Measurements from ENCODE around the gene CUL5. TPM values are rescaled to one million over a fixed set of nuclear protein-coding genes. Genes with fewer than 3 reads are reported as not detected.

Gene CUL5
- total and polyA plus RNA-seq, 2 donors from 2014 or later = 9.4 to 38.9 TPM

DNA sequence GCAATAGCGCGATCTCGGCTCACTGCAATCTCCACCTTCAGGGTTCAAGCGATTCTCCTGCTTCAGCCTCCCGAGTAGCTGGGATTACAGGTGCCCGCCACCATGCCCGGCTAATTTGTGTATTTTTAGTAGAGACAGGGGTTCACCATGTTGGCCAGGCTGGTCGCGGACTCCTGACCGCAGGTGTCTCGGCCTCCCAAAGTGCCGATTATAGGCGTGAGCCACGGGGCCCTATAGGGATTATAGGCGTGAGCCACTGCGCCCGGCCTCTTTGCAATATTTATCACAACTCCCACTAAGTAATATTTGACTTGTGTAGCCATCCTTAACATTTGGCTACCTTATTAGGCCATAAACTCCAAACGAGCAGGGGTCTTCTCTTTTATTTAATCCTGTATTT is 879 bp upstream of the CUL5 start:
- Histone ChIP-seq H3K9ac (ENCODE audit: low read length in 3 of 3) (no peak overlapping the region), H3K4me1 (ENCODE audit: control insufficient read depth in 2 of 3, insufficient read depth in 2 of 3, low read depth in 1 of 3, low read length in 3 of 3) (peaks cover 3 to 5% (median 5%) of the 10 kb centered on the region in 3 donors), H3K27ac (ENCODE audit: low read depth in 2 of 2, low read length in 2 of 2) (no peak overlapping the region), H3K4me3 (ENCODE audit: low read length in 3 of 3) (no peak overlapping the region), H3K9me3 (ENCODE audit: control insufficient read depth in 2 of 3, insufficient read depth in 1 of 3, low read length in 3 of 3) (no peaks in the 10 kb centered on the region), H3K27me3 (ENCODE audit: control insufficient read depth, insufficient read depth, low read length) (no peaks in the 10 kb centered on the region), H3K36me3 (ENCODE audit: control insufficient read depth in 2 of 3, insufficient read depth in 3 of 3, low read length in 3 of 3) (no peaks in the 10 kb centered on the region)
- intact Hi-C loops (cut with DNase I) = no loop called here
- TF ChIP-seq, protein P1, sequence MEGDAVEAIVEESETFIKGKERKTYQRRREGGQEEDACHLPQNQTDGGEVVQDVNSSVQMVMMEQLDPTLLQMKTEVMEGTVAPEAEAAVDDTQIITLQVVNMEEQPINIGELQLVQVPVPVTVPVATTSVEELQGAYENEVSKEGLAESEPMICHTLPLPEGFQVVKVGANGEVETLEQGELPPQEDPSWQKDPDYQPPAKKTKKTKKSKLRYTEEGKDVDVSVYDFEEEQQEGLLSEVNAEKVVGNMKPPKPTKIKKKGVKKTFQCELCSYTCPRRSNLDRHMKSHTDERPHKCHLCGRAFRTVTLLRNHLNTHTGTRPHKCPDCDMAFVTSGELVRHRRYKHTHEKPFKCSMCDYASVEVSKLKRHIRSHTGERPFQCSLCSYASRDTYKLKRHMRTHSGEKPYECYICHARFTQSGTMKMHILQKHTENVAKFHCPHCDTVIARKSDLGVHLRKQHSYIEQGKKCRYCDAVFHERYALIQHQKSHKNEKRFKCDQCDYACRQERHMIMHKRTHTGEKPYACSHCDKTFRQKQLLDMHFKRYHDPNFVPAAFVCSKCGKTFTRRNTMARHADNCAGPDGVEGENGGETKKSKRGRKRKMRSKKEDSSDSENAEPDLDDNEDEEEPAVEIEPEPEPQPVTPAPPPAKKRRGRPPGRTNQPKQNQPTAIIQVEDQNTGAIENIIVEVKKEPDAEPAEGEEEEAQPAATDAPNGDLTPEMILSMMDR (IDR thresholded peaks at IDR 0.05; ENCODE audit: borderline replicate concordance, extremely low read depth, insufficient read depth) = no peak
- FAIRE-seq (no peak), DNase-seq (peak in 2 of 5 donors; percentile 49 to 72)

DNA sequence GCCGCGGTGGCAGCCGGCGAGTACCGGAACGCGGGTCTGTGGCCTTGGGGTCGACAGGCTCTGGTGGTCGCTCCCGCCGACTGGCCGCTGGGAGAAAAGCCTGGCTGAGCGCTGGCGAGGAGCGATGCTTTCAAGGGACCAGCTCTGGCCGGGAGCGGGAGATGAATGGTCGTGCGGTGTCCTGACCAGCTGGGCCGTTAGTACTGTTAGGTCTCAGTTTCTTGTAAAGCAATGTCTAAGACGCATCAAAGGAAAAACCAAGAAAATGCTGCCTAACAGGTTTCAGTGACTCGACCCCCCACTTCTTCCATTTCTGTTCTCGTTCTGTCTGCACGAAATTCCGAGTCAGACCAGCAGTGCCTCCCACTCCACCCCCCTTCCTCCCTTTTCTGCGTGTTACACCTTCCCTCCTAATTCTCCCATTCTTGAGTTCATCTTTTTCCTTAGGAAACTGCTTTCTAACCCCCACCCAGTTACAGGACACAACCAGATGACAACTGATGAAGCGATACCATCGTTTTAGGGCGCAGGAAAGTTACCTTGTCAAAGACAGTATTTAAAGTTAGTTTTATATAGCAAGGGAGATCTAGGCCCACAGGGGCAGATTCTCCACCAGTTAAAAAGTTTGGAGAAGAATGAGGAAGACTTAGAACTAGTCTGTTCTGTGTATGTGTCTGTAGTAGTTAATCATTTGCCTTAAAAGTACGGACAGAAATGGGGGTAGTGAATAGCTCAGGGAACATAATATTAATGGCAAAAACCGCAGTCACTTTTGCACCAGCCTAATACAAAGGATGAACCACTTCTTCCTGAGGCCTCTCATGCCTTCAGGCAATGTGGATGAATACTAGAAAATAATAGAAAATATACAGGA is 1.0 kb downstream of the CUL5 start:
- intact Hi-C loops (cut with DNase I) = no loop called here
- no peaks in the 10 kb centered on the region for H3K27me3 ChIP-seq (ENCODE audit: control insufficient read depth, insufficient read depth, low read length)
- TF ChIP-seq, protein P1 (IDR thresholded peaks at IDR 0.05; ENCODE audit: borderline replicate concordance, extremely low read depth, insufficient read depth) = no peak
- H3K36me3 ChIP-seq (ENCODE audit: control insufficient read depth in 2 of 3, insufficient read depth in 3 of 3, low read length in 3 of 3) = no peaks in the 10 kb centered on the region
- H3K9me3 ChIP-seq (ENCODE audit: control insufficient read depth in 2 of 3, insufficient read depth in 1 of 3, low read length in 3 of 3) = no peaks in the 10 kb centered on the region
- H3K4me3 ChIP-seq (ENCODE audit: low read length in 3 of 3) = peak overlapping the region; percentile 94 to 99 (median 96)
- peak overlapping the region; percentile 98 to 99 for H3K27ac ChIP-seq (ENCODE audit: low read depth in 2 of 2, low read length in 2 of 2)
- H3K9ac ChIP-seq (ENCODE audit: low read length in 3 of 3) = peak overlapping the region; percentile 97 to 99 (median 98)
- H3K4me1 ChIP-seq (ENCODE audit: control insufficient read depth in 2 of 3, insufficient read depth in 2 of 3, low read depth in 1 of 3, low read length in 3 of 3) = peaks cover 3 to 7% (median 5%) of the 10 kb centered on the region in 3 donors
- no peak for FAIRE-seq
- DNase-seq = peak in 2 of 5 donors; percentile 66 to 71

DNA sequence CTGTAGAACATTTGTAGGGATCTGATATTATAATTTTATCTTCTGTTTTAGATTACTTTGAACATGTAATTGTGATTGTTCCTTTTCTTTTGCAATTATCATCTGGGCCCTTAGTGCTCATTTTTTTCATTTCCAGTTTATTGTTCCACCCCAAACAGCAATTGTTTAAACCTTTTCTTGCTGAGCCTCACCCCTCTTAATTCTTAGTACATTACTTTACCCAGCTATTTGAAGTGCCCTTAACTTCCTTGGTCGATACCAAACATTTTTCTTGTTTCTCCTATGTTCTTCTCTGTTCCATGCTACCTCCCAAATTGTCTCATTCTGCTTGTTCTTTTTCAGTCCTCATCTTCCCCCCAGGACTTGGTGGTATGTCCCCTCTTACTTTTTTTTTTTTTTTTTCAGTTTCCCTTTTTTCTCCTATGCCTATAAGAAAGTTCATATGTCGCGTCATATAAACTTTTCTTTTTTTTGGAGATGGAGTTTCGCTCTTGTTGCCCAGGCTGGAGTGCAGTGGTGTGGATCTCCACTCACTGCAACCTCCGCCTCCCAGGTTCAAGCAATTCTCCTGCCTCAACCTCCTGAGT is 3.5 kb downstream of the CUL5 start:
- Histone ChIP-seq H3K9me3 (ENCODE audit: control insufficient read depth in 2 of 3, insufficient read depth in 1 of 3, low read length in 3 of 3) (no peaks in the 10 kb centered on the region), H3K36me3 (ENCODE audit: control insufficient read depth in 2 of 3, insufficient read depth in 3 of 3, low read length in 3 of 3) (no peaks in the 10 kb centered on the region), H3K27ac (ENCODE audit: low read depth in 2 of 2, low read length in 2 of 2) (no peak overlapping the region), H3K27me3 (ENCODE audit: control insufficient read depth, insufficient read depth, low read length) (no peaks in the 10 kb centered on the region), H3K4me1 (ENCODE audit: control insufficient read depth in 2 of 3, insufficient read depth in 2 of 3, low read depth in 1 of 3, low read length in 3 of 3) (peaks cover 3 to 7% (median 5%) of the 10 kb centered on the region in 3 donors), H3K4me3 (ENCODE audit: low read length in 3 of 3) (no peak overlapping the region), H3K9ac (ENCODE audit: low read length in 3 of 3) (peak overlapping the region in 1 of 3 donors; percentile 8)
- intact Hi-C loops (cut with DNase I) = no loop called here
- FAIRE-seq = no peak
- TF ChIP-seq, protein P1 (IDR thresholded peaks at IDR 0.05; ENCODE audit: borderline replicate concordance, extremely low read depth, insufficient read depth) = no peak
- DNase-seq = no peak

All from kidney (tissue), 14 donors.